CD4-positive, alpha-beta T cell treated with Interleukin-1 beta for 1 hour (primary cell): ENCODE data around the gene CDC34.

Experiments used
- DNase-seq, 2 donors: peaks; one replicate each; pipeline ENCODE4 v3.0.0-alpha.2; 2020 to 2022

The CDC34 gene

DNA sequence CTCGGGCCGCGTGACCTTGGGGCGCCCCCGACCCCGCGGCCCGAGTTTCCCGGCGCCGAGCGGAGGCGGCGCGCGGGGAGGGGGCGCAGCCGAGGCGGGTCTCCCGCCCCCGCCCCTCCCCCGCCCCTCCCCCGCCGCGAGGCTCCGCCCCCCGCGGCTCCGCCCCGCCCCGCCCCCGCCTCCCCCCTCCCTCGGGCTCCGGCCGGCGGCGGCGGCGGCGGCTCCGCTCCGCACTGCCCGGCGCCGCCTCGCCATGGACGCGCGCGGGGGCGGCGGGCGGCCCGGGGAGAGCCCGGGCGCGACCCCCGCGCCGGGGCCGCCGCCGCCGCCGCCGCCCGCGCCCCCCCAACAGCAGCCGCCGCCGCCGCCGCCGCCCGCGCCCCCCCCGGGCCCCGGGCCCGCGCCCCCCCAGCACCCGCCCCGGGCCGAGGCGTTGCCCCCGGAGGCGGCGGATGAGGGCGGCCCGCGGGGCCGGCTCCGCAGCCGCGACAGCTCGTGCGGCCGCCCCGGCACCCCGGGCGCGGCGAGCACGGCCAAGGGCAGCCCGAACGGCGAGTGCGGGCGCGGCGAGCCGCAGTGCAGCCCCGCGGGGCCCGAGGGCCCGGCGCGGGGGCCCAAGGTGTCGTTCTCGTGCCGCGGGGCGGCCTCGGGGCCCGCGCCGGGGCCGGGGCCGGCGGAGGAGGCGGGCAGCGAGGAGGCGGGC is 58.3 kb downstream of the CDC34 start, which contains the start of gene HCN2:
HCN2 (plus strand) TSS at position 189 of the 703 bp plus-strand sequence; CDS start at position 254, 65 bp downstream.
- DNase-seq, result no peak

DNA sequence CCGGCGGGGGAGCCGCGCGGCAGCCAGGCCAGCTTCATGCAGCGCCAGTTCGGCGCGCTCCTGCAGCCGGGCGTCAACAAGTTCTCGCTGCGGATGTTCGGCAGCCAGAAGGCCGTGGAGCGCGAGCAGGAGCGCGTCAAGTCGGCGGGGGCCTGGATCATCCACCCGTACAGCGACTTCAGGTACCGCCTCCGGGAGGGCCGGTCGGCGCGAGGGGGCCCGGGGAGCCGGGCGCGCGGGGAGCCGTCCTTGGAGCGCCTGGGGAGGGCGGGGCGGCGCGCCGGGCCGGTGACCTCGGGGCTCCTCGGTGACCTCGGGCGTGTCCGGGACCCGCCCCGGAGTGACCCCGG is 58.8 kb downstream of the CDC34 start:
- no peak for DNase-seq

DNA sequence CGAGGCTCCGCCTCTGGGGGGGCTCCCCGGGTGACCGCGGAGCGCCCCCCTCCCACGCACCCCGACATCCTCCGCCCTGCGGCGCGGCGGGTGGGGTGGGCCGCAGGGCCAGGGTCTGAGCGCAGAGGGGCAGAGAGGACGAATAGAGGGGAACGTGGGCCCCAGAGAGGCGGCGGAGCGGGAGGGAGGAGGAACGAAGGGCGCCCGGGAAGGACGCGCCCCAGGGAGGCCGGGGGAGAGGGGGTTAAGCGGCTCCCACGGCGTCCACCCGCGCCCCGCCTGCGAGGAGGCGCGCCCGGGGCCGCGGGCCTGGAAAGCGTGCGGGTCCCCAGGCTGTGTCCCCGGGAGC is 59.2 kb downstream of the CDC34 start:
- DNase-seq, result no peak

DNA sequence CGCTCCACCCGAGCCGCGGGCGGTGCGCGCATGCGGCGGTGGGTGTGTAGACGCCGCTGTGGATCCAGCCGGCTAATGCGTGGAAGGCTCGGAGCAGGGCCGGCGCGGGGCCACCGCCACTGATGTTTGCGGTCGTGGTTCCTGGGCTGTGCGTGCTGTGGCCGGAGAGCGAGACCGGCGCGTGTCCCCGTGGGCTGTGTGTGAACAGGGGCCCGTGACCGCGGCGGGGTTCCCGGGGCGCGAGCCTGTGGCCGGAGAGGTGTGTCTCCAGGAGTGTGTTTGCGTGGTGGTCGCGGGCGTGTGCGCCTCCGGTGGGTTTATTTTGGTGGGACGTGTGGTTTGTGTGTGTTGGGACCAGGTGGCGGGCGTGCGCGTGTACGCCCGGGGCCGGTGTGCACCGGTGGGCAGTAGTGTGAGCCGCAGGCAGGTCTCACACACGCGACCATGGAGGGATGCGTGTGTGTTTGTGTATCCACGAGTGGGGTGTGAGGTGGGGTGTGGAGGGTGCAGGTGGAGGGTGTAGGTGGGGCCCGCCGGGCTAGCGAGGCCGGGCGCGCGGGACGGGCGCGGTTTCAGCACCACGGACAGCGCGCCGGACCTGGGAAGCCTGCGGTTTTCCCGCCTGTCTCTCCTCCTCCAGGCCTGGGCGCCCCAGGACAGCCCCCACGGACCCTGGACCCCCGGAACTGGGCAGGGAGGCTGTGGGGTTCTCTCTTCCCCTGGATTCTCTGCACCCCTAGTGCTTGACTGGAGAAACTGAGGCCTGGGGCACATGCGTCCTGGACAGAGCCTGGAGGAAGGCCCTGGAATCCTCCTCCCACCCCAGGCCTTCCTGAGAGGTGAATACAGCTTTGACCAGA is 59.8 kb downstream of the CDC34 start:
- DNase-seq, result no peak
